IMR-90 (cell line): ENCODE results near the gene NCAPG2. TPM values are rescaled to one million over a fixed set of nuclear protein-coding genes. Genes with fewer than 3 reads are reported as not detected.

Experiments used
- ATAC-seq: fragments of 200-7000 bp; cut with Tn5 transposase; 2 replicates; pipeline ENCODE4 v1.9.1; 2020; ENCODE audit warnings: low read depth, mild to moderate bottlenecking, moderate library complexity
- BruUV-seq: library from RNA; stranded (reverse); fragments of 400-500 nt; replicated peaks from 2 replicates; lab custom pipeline; 2021; lab: Mats Ljungman, UMichigan
- CTCF ChIA-PET: fragments of 300-600 bp; formaldehyde crosslinking; extraction: SDS; loops from one replicate; lab custom pipeline; 2021; ENCODE audit warnings: antibody characterized with exemption; lab: Yijun Ruan, JAX
- POLR2A ChIA-PET: fragments of 300-600 bp; sonication (Branson Sonifier 250); formaldehyde crosslinking; loops from one replicate; lab custom pipeline; 2022; ENCODE audit warnings: antibody characterized with exemption; ENCODE audit not compliant: unreplicated experiment; lab: Charles Lee
- DNase-seq: peaks from one replicate; pipeline ENCODE4 v3.0.0; 2013
- H2AFZ ChIP-seq: replicated peaks from 2 replicates; pipeline ENCODE3; 2013; ENCODE audit warnings: low read length, mild to moderate bottlenecking; ENCODE audit not compliant: poor library complexity
- H2AK5ac ChIP-seq: 2 replicates; pipeline ENCODE4 v1.6.1; 2013; ENCODE audit warnings: low read depth, low read length, inconsistent platforms
- H2AK9ac ChIP-seq: replicated peaks from 2 replicates; pipeline ENCODE3; 2013; ENCODE audit warnings: mild to moderate bottlenecking, low read depth, low read length, moderate library complexity; ENCODE audit not compliant: poor library complexity
- H2BK120ac ChIP-seq: 2 replicates; pipeline ENCODE4 v1.6.1; 2013; ENCODE audit warnings: low read depth, low read length, inconsistent platforms
- H2BK15ac ChIP-seq: 3 replicates; pipeline ENCODE4 v1.6.1; 2013; ENCODE audit warnings: low read depth, low read length, inconsistent platforms
- H2BK20ac ChIP-seq: 2 replicates; pipeline ENCODE4 v1.6.1; 2013; ENCODE audit warnings: low read depth, mild to moderate bottlenecking, inconsistent platforms, low read length, moderate library complexity
- H2BK5ac ChIP-seq: 2 replicates; pipeline ENCODE4 v1.6.1; 2013; ENCODE audit warnings: mild to moderate bottlenecking, low read depth, low read length, inconsistent platforms; ENCODE audit not compliant: poor library complexity, severe bottlenecking
- H3K14ac ChIP-seq: replicated peaks from 2 replicates; pipeline ENCODE4 v1.6.1; 2013; ENCODE audit warnings: low read depth, low read length, inconsistent platforms
- H3K18ac ChIP-seq: 2 replicates; pipeline ENCODE4 v1.6.1; 2013; ENCODE audit warnings: low read depth, low read length, control low read depth
- H3K23ac ChIP-seq: 2 replicates; pipeline ENCODE4 v1.6.1; 2013; ENCODE audit warnings: low read depth, low read length, inconsistent platforms
- H3K27ac ChIP-seq: 2 replicates; pipeline ENCODE4 v1.5.1; 2013; ENCODE audit warnings: mild to moderate bottlenecking, control low read depth, low read length; ENCODE audit not compliant: insufficient read depth
- H3K27me3 ChIP-seq: 2 replicates; pipeline ENCODE4 v1.6.1; 2013; ENCODE audit warnings: low read length; ENCODE audit not compliant: control insufficient read depth, insufficient read depth
- H3K36me3 ChIP-seq: 2 replicates; pipeline ENCODE4 v1.6.1; 2013; ENCODE audit warnings: low read length, mixed read lengths; ENCODE audit not compliant: control insufficient read depth, insufficient read depth
- H3K4ac ChIP-seq: 2 replicates; pipeline ENCODE4 v1.6.1; 2013; ENCODE audit warnings: low read depth, low read length, inconsistent platforms
- H3K4me1 ChIP-seq: 2 replicates; pipeline ENCODE4 v1.6.1; 2013; ENCODE audit warnings: low read length, mixed read lengths; ENCODE audit not compliant: control insufficient read depth, insufficient read depth
- H3K4me2 ChIP-seq: 2 replicates; pipeline ENCODE4 v1.6.1; 2013; ENCODE audit warnings: low read depth, mild to moderate bottlenecking, control low read depth, low read length, moderate library complexity
- H3K4me3 ChIP-seq: 2 replicates; pipeline ENCODE4 v1.5.1; 2013; ENCODE audit warnings: low read depth, mild to moderate bottlenecking, control low read depth, low read length, moderate library complexity; ENCODE audit not compliant: insufficient read depth
- H3K56ac ChIP-seq: 2 replicates; pipeline ENCODE4 v1.6.1; 2013; ENCODE audit warnings: low read length, inconsistent platforms; ENCODE audit not compliant: insufficient read depth; ENCODE audit errors: extremely low read depth
- H3K79me1 ChIP-seq, 2 experiments: 2 replicates each; pipeline ENCODE4 v1.6.1; 2013; ENCODE audit warnings: low read length in 2 of 2, inconsistent platforms in 1 of 2, low read depth in 1 of 2
- H3K9ac ChIP-seq: 2 replicates; pipeline ENCODE4 v1.6.1; 2013; ENCODE audit warnings: low read depth, low read length, control low read depth
- H3K9me1 ChIP-seq: 2 replicates; pipeline ENCODE4 v1.6.1; 2013; ENCODE audit warnings: low read length, inconsistent platforms; ENCODE audit not compliant: insufficient read depth
- H3K9me3 ChIP-seq: 2 replicates; pipeline ENCODE4 v1.6.1; 2013; ENCODE audit warnings: low read length; ENCODE audit not compliant: control insufficient read depth, insufficient read depth
- H4K20me1 ChIP-seq: 2 replicates; pipeline ENCODE4 v1.6.1; 2013; ENCODE audit warnings: low read length, inconsistent platforms; ENCODE audit not compliant: insufficient read depth
- H4K5ac ChIP-seq: 2 replicates; pipeline ENCODE4 v1.6.1; 2013; ENCODE audit warnings: mild to moderate bottlenecking, low read depth, low read length, control low read depth
- H4K8ac ChIP-seq, 2 experiments: 2 replicates each; pipeline ENCODE4 v1.6.1; 2013; ENCODE audit warnings: low read depth in 2 of 2, low read length in 2 of 2, control low read depth in 1 of 2, inconsistent platforms in 1 of 2
- H4K91ac ChIP-seq: 2 replicates; pipeline ENCODE4 v1.6.1; 2013; ENCODE audit warnings: low read depth, low read length, inconsistent platforms; ENCODE audit not compliant: insufficient read depth
- CEBPB ChIP-seq: IDR thresholded peaks from 2 replicates; pipeline ENCODE4 v1.6.1; 2012; ENCODE audit warnings: low read depth, low read length, improper control_type of control experiment
- CHD1 ChIP-seq: IDR thresholded peaks from 2 replicates; pipeline ENCODE4 v1.6.1; 2012; ENCODE audit warnings: low read depth, low read length, improper control_type of control experiment
- ELK1 ChIP-seq: fragments of 150-350 bp; IDR thresholded peaks from 2 replicates; pipeline ENCODE4 v1.6.1; 2016; ENCODE audit warnings: low read depth, mild to moderate bottlenecking, low read length, moderate library complexity, borderline replicate concordance
- FOS ChIP-seq: fragments of 150-350 bp; IDR thresholded peaks from 2 replicates; pipeline ENCODE4 v1.6.1; 2016; ENCODE audit warnings: low read depth, low read length
- MAFK ChIP-seq: IDR thresholded peaks from 2 replicates; pipeline ENCODE4 v1.6.1; 2012; ENCODE audit warnings: low read depth, low read length, improper control_type of control experiment
- MAZ ChIP-seq: IDR thresholded peaks from 2 replicates; pipeline ENCODE4 v1.6.1; 2012; ENCODE audit warnings: low read depth, mild to moderate bottlenecking, low read length, improper control_type of control experiment, moderate library complexity, borderline replicate concordance
- MXI1 ChIP-seq: IDR thresholded peaks from 2 replicates; pipeline ENCODE4 v1.6.1; 2012; ENCODE audit warnings: low read depth, mild to moderate bottlenecking, low read length, moderate library complexity, borderline replicate concordance
- RAD21 ChIP-seq: IDR thresholded peaks from 2 replicates; pipeline ENCODE4 v1.6.1; 2012; ENCODE audit warnings: low read length, improper control_type of control experiment
- SMC3 ChIP-seq: fragments of 150-350 bp; IDR thresholded peaks from 2 replicates; pipeline ENCODE4 v1.6.1; 2016; ENCODE audit warnings: low read depth, mild to moderate bottlenecking, antibody characterized with exemption, low read length, moderate library complexity
- WGBS, 2 experiments: methylation state at CpG; one replicate each; pipeline versions ENCODE4 v1.1.5 to v1.1.7; 2013; ENCODE audit warnings: missing lambda C conversion rate in 2 of 2; ENCODE audit not compliant: insufficient read length in 1 of 2; ENCODE audit errors: extremely low coverage in 2 of 2; 5-methylcytosine and 5-hydroxymethylcytosine counted together
- dilution Hi-C: fragments of 300-500 bp; cut with HindIII; formaldehyde crosslinking; loops from one replicate; pipeline ENCODE4 v1.14.3; 2018; ENCODE audit warnings: low sequenced_read_pairs; ENCODE audit not compliant: unreplicated experiment
- in situ Hi-C: fragments of 300-500 bp; cut with MboI; formaldehyde crosslinking; loops from 3 replicates; pipeline ENCODE4 v1.14.3; 2019; ENCODE audit warnings: low sequenced_read_pairs, inconsistent platforms, mixed read lengths
- intact Hi-C: fragments of 100-400 bp; cut with micrococcal nuclease; formaldehyde crosslinking; loops from 2 replicates; pipeline ENCODE4 v1.10.0; 2022
- polyA plus RNA-seq, 3 experiments: library from polyadenylated mRNA; depleted of rRNA; stranded (reverse); fragments of >200 nt; gene quantifications; 2 replicates each; pipeline ENCODE4 v1.2.3, GENCODE V29; 2012; ENCODE audit warnings: low replicate concordance in 1 of 3
- total RNA-seq: library from RNA; depleted of rRNA; stranded (reverse); fragments of >200 nt; gene quantifications from 2 replicates; pipeline ENCODE4 v1.2.3, GENCODE V29; 2012
- TF ChIP-seq, protein P1 (sequence below): fragments of 150-350 bp; IDR thresholded peaks from 2 replicates; pipeline ENCODE4 v1.6.1; 2017; ENCODE audit warnings: mild to moderate bottlenecking, antibody characterized with exemption, low read length, low read depth

NCAPG2 gene
- total and polyA plus RNA-seq, 2 of the 4 experiments (the other 2 are of a cell fraction): 25.6 to 25.8 TPM

GRCh38 chr7:158649279-158649678 lies 55.3 kb downstream of the NCAPG2 start:
- H4K5ac ChIP-seq: no peak overlapping the region
- WGBS, 2 experiments: no CpG with 5 or more reads among the region's 2 CpGs
- TF ChIP-seq MXI1 (no peak), FOS (peak; percentile 76), MAFK (no peak), RAD21 (no peak), SMC3 (no peak), CEBPB (peak; percentile 90), CHD1 (no peak), MAZ (no peak), ELK1 (no peak)
- TF ChIP-seq, protein P1, sequence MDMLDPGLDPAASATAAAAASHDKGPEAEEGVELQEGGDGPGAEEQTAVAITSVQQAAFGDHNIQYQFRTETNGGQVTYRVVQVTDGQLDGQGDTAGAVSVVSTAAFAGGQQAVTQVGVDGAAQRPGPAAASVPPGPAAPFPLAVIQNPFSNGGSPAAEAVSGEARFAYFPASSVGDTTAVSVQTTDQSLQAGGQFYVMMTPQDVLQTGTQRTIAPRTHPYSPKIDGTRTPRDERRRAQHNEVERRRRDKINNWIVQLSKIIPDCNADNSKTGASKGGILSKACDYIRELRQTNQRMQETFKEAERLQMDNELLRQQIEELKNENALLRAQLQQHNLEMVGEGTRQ: no peak
- H3K4me1 ChIP-seq: peaks cover 18% of the 10 kb centered on the region
- no peak overlapping the region for H3K9ac ChIP-seq
- no peak overlapping the region for H3K4me2 ChIP-seq
- no peak overlapping the region for H2BK20ac ChIP-seq
- DNase-seq (peak; percentile 94), ATAC-seq (peak; percentile 71)
- H2AK9ac ChIP-seq: no peak overlapping the region
- H3K27me3 ChIP-seq: no peaks in the 10 kb centered on the region
- intact Hi-C loops (no loop called here), in situ Hi-C loops (no loop called here), dilution Hi-C loops (no loop called here)
- no peak overlapping the region for H2AFZ ChIP-seq
- H2BK120ac ChIP-seq: no peak overlapping the region
- no peak overlapping the region for H3K4ac ChIP-seq
- peak overlapping the region; percentile 75; the same call in 1 of the 2 replicates for H3K27ac ChIP-seq
- H3K36me3 ChIP-seq: peaks cover 10% of the 10 kb centered on the region
- BruUV-seq: no TSS peak
- H3K4me3 ChIP-seq: no peak overlapping the region
- H3K18ac ChIP-seq: no peak overlapping the region
- no peaks in the 10 kb centered on the region for H3K9me3 ChIP-seq
- H3K9me1 ChIP-seq: peaks cover 17% of the 10 kb centered on the region
- no peak overlapping the region for H2AK5ac ChIP-seq
- no peak overlapping the region for H2BK15ac ChIP-seq
- H3K14ac ChIP-seq: no peak overlapping the region
- no peaks in the 10 kb centered on the region for H4K20me1 ChIP-seq
- H3K56ac ChIP-seq: no peak overlapping the region
- H4K8ac ChIP-seq: no peak overlapping the region
- H2BK5ac ChIP-seq: peak overlapping the region; percentile 94
- ChIA-PET POLR2A (no interaction called here), CTCF (interaction anchor here (0.8 kb wide), 1 partner anchor 11 kb away, joined by 3 read pairs; no protein-coding TSS in a partner anchor)
- H3K23ac ChIP-seq: no peak overlapping the region
- peaks cover 22 to 45% of the 10 kb centered on the region in 2 experiments for H3K79me1 ChIP-seq
- H4K91ac ChIP-seq: no peak overlapping the region
